Mesenchymal stem cell (in vitro differentiated cells and primary cell): ENCODE measurements around the gene ATP11C. TPM values are rescaled to one million over a fixed set of nuclear protein-coding genes. Genes with fewer than 3 reads are reported as not detected.

Source experiments
- DNase-seq: peaks from one replicate; pipeline ENCODE4 v3.0.0-alpha.2; 2013
- H2AFZ ChIP-seq: one replicate; pipeline ENCODE4 v1.6.1; 2013; ENCODE audit warnings: low read depth, mild to moderate bottlenecking, control low read depth, inconsistent platforms, low read length, moderate library complexity
- H2AK5ac ChIP-seq: 2 replicates; pipeline ENCODE4 v1.6.1; 2013; ENCODE audit warnings: low read length, moderate library complexity, mild to moderate bottlenecking, inconsistent platforms; ENCODE audit not compliant: severe bottlenecking
- H2BK120ac ChIP-seq: one replicate; pipeline ENCODE4 v1.6.1; 2013; ENCODE audit warnings: low read depth, mild to moderate bottlenecking, inconsistent platforms, low read length, moderate library complexity
- H2BK12ac ChIP-seq, 2 experiments: one replicate each; pipeline ENCODE4 v1.6.1; 2013; ENCODE audit warnings: inconsistent platforms in 2 of 2, low read length in 2 of 2, mild to moderate bottlenecking in 2 of 2, moderate library complexity in 2 of 2, control low read depth in 1 of 2
- H2BK15ac ChIP-seq: one replicate; pipeline ENCODE4 v1.6.1; 2013; ENCODE audit warnings: mild to moderate bottlenecking, low read depth, inconsistent platforms; ENCODE audit not compliant: poor library complexity, severe bottlenecking
- H2BK5ac ChIP-seq: 2 replicates; pipeline ENCODE4 v1.6.1; 2013; ENCODE audit warnings: low read depth, mild to moderate bottlenecking, low read length, control low read depth, inconsistent platforms; ENCODE audit not compliant: poor library complexity, severe bottlenecking
- H3K14ac ChIP-seq, 2 experiments: one replicate each; pipeline ENCODE4 v1.6.1; 2013; ENCODE audit warnings: inconsistent platforms in 2 of 2, low read length in 2 of 2, control low read depth in 1 of 2, mild to moderate bottlenecking in 1 of 2, moderate library complexity in 1 of 2
- H3K18ac ChIP-seq, 2 experiments: one replicate each; pipeline ENCODE4 v1.6.1; 2013; ENCODE audit warnings: inconsistent platforms in 2 of 2, low read length in 2 of 2, control low read depth in 1 of 2, low read depth in 1 of 2, mild to moderate bottlenecking in 1 of 2
- H3K23ac ChIP-seq, 2 experiments: one replicate each; pipeline ENCODE4 v1.6.1; 2013; ENCODE audit warnings: inconsistent platforms in 2 of 2, low read length in 2 of 2, mild to moderate bottlenecking in 2 of 2, moderate library complexity in 2 of 2, control low read depth in 1 of 2
- H3K27ac ChIP-seq: 2 replicates; pipeline ENCODE4 v1.5.1; 2013; ENCODE audit warnings: mild to moderate bottlenecking, moderate library complexity, low read length, control low read depth, inconsistent platforms; ENCODE audit not compliant: poor library complexity, severe bottlenecking
- H3K27me3 ChIP-seq, 2 experiments: 2 replicates each; pipeline versions ENCODE4 v1.6.1 to v1.7.0; 2013; ENCODE audit warnings: low read length in 2 of 2, mild to moderate bottlenecking in 2 of 2, moderate library complexity in 2 of 2, control low read depth in 1 of 2, inconsistent platforms in 1 of 2; ENCODE audit not compliant: control insufficient read depth in 1 of 2, insufficient read depth in 1 of 2
- H3K36me3 ChIP-seq, 2 experiments: 2 replicates each; pipeline versions ENCODE4 v1.6.1 to v1.7.0; 2013; ENCODE audit warnings: low read length in 2 of 2, control low read depth in 1 of 2, inconsistent platforms in 1 of 2, low read depth in 1 of 2, mild to moderate bottlenecking in 1 of 2; ENCODE audit not compliant: insufficient read depth in 2 of 2, control insufficient read depth in 1 of 2
- H3K4ac ChIP-seq, 2 experiments: one replicate each; pipeline ENCODE4 v1.6.1; 2013; ENCODE audit warnings: inconsistent platforms in 2 of 2, low read length in 2 of 2, mild to moderate bottlenecking in 2 of 2, moderate library complexity in 2 of 2, control low read depth in 1 of 2, low read depth in 1 of 2
- H3K4me1 ChIP-seq: 2 replicates; pipeline ENCODE4 v1.6.1; 2013; ENCODE audit warnings: low read depth, low read length, control low read depth; ENCODE audit not compliant: control insufficient read depth, insufficient read depth
- H3K4me2 ChIP-seq: 2 replicates; pipeline ENCODE4 v1.6.1; 2013; ENCODE audit warnings: low read length, mild to moderate bottlenecking, inconsistent platforms; ENCODE audit not compliant: poor library complexity, severe bottlenecking
- H3K4me3 ChIP-seq, 2 experiments: 2 replicates each; pipeline versions ENCODE4 v1.5.1 to v1.7.0; 2013; ENCODE audit warnings: low read length in 2 of 2, mild to moderate bottlenecking in 2 of 2, control low read depth in 1 of 2, low read depth in 1 of 2; ENCODE audit not compliant: insufficient read depth in 1 of 2
- H3K79me1 ChIP-seq: replicated peaks from 2 replicates; pipeline ENCODE4 v1.6.1; 2013; ENCODE audit warnings: mild to moderate bottlenecking, control low read depth, low read length, inconsistent platforms; ENCODE audit not compliant: poor library complexity, severe bottlenecking
- H3K9ac ChIP-seq: 2 replicates; pipeline ENCODE4 v1.7.0; 2013; ENCODE audit warnings: mild to moderate bottlenecking, low read length, moderate library complexity
- H3K9me3 ChIP-seq: 2 replicates; pipeline ENCODE4 v1.7.0; 2013; ENCODE audit warnings: mild to moderate bottlenecking, low read length; ENCODE audit not compliant: control insufficient read depth
- H4K8ac ChIP-seq: one replicate; pipeline ENCODE4 v1.6.1; 2013; ENCODE audit warnings: inconsistent platforms, mild to moderate bottlenecking, low read length, moderate library complexity
- H4K91ac ChIP-seq: one replicate; pipeline ENCODE4 v1.6.1; 2013; ENCODE audit warnings: mild to moderate bottlenecking, low read length, inconsistent platforms
- WGBS: methylation state at CpG from one replicate; pipeline ENCODE4 v1.1.7; 2013; ENCODE audit warnings: mixed read lengths; 5-methylcytosine and 5-hydroxymethylcytosine counted together
- polyA plus RNA-seq, 2 experiments: library from polyadenylated mRNA; stranded (reverse); fragments of 200-250 nt; gene quantifications; one replicate each; pipeline ENCODE4 v1.2.3, GENCODE V29; 2013

Gene ATP11C
- 18.8 TPM for polyA plus RNA-seq (2013, experiment 1 of 2)
- polyA plus RNA-seq (2013, experiment 2 of 2), result 20.2 TPM

DNA sequence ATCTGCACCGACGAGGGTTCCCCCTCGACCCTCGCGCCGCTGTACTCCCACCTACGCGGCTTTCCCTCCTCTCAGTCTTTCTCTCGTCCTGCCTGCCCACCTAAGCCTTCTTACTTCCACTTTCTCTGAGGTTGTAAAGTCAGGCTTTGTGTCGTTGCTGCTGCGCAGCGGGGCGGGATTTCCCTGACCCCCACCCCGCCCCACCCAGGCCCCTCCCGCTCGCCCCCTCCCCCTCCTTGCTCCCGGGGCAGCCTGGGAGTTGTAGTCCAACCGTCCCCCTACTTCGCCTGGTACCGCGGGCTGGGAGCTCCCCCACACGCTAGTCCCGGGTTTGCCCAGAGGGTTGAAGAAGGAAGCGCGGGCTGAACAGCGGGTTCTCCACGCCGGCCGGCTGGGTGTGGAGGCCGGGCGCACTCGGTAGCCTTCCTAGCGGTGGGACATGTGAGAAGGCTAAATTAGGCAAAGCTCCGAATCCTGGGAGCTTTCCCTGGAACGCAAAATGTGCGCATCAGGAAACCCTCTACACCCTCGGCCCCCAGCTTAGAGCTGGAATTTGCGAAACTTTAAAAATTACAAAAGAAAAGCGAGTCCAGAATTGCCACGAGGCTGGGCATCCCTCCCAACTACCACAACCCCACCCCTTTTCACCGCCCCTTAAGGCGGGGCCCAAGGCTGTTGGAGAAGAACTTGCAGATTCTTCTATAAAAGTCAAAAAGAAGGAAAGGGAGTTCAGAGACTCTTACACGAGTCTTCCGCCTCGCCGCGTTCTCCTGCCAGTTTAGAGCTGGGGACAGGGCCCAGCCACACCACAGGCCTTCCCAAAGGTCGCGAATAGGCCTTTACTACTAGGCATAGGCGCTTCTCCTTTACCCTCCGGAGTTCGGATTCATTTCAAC lies at the start of gene ATP11C:
ATP11C (minus strand) TSS at position 153 of the 896 bp plus-strand sequence. CDS start 1,011 bp downstream, outside the sequence.
- peak within 1 kb of the TSS; percentile 94 for H3K27ac ChIP-seq
- H3K9me3 ChIP-seq, result no peaks in the 10 kb centered on the region
- no peaks in the 10 kb centered on the region for H3K27me3 ChIP-seq
- H2BK15ac ChIP-seq, result peak within 1 kb of the TSS; percentile 83
- H4K91ac ChIP-seq, result peak within 1 kb of the TSS; percentile 86
- 4% methylated on average over 30 of the region's 52 CpGs for WGBS
- H3K4me2 ChIP-seq, result peak within 1 kb of the TSS; percentile 78
- peak within 1 kb of the TSS; percentile 51 for H2AFZ ChIP-seq
- H3K4me3 ChIP-seq, result peak within 1 kb of the TSS; percentile 82 to 83
- H3K4me1 ChIP-seq, result peaks cover 1% of the 10 kb centered on the region
- H3K9ac ChIP-seq, result peak within 1 kb of the TSS; percentile 93
- H2BK12ac ChIP-seq, result no peak within 1 kb of the TSS
- peak within 1 kb of the TSS; percentile 92 to 93 for H3K14ac ChIP-seq
- peak within 1 kb of the TSS; percentile 75 to 99 for H3K18ac ChIP-seq
- no peak within 1 kb of the TSS for H2AK5ac ChIP-seq
- H2BK120ac ChIP-seq, result peak within 1 kb of the TSS; percentile 92
- H2BK5ac ChIP-seq, result peak within 1 kb of the TSS; percentile 66
- H3K36me3 ChIP-seq, result no peaks in the 10 kb centered on the region
- no peaks in the 10 kb centered on the region for H3K79me1 ChIP-seq
- H3K4ac ChIP-seq, result peak within 1 kb of the TSS in 1 of 2 experiments; percentile 61
- H3K23ac ChIP-seq, result no peak within 1 kb of the TSS
- H4K8ac ChIP-seq, result peak within 1 kb of the TSS; percentile 41
- DNase-seq, result peak; percentile 87

DNA sequence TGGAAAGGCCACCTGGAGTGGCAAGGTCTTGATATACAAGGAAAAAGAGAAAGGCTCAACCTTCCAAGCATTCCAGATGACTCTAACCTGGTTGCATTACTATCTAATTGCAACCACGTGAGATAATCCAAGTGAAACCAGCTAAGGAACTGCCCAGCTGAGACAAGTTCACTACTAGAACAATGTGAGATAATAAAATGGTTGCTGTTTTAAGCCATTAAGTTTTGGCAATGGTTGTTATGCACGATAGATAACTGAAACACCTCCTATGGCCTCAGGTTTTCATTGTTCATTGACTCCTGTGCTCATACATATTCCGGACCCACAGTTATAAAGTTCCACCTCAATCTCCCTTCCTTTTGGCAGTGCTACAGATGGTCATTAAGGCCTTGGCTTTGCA lies 41.6 kb upstream of the ATP11C start:
- Histone ChIP-seq H2AK5ac (no peak overlapping the region), H3K79me1 (no peaks in the 10 kb centered on the region), H3K14ac (no peak overlapping the region), H3K36me3 (no peaks in the 10 kb centered on the region), H3K4me2 (no peak overlapping the region), H3K4ac (no peak overlapping the region), H3K9me3 (no peaks in the 10 kb centered on the region), H4K91ac (no peak overlapping the region), H3K9ac (no peak overlapping the region), H3K27me3 (peaks cover 0 to 3% of the 10 kb centered on the region in 2 experiments), H3K4me1 (no peaks in the 10 kb centered on the region), H2BK120ac (no peak overlapping the region), H3K27ac (no peak overlapping the region), H4K8ac (no peak overlapping the region), H3K23ac (no peak overlapping the region), H2AFZ (no peak overlapping the region), H2BK12ac (no peak overlapping the region), H2BK5ac (no peak overlapping the region), H2BK15ac (no peak overlapping the region), H3K18ac (no peak overlapping the region), H3K4me3 (no peak overlapping the region)
- WGBS, result 89% methylated on average over 2 of the region's 3 CpGs
- DNase-seq, result no peak

DNA sequence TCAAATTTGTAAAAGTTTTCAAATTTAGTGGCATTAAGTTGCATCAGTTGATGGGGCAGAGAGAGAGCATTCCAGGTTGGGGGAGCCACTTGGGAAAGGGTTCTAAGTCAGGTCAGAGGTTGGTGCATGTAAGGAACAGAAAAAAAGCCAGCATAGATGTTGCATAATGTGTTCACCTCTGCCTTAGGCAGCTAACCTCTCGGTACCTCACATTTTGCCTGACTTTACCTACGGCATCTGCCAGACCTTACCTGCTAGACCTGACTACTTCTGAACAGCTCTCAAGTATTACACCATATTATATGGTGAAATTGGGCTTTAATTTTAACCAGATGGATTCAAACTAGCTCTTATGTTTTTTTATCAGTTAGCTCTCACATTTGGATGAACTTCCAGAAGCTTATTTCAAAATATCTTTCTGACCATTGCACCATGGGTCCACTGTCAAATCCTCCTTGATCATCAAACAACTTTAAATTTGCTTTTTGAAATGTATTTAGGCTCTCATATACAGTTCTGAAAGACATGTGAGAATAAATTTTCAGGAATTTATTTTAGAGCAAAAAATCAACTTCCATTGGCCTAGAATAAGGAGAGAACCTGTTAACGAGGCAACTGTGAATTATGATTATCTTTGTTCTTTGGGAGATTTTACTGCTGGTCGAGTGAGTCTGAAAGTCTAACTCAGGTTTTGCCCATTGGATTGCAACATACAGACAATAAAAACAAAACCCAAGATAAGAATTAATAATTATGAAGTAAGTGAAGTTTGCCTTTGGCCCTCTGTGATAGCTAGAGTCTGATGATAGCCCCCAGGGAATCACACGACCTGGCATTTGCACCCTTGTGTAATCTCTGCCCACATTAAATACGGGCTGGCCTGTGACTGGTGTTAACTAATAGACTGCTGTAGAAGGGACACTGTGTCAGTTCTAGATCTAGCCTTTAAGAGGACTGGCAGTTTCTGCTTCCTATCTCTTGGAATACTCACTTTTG lies 40.1 kb upstream of the ATP11C start:
- Histone ChIP-seq H2BK120ac (no peak overlapping the region), H2BK12ac (no peak overlapping the region), H3K4ac (no peak overlapping the region), H3K4me2 (no peak overlapping the region), H3K79me1 (no peaks in the 10 kb centered on the region), H3K4me1 (no peaks in the 10 kb centered on the region), H3K36me3 (no peaks in the 10 kb centered on the region), H3K27me3 (peaks cover 0 to 3% of the 10 kb centered on the region in 2 experiments), H2BK15ac (no peak overlapping the region), H3K9ac (no peak overlapping the region), H3K18ac (no peak overlapping the region), H2AFZ (no peak overlapping the region), H3K4me3 (no peak overlapping the region), H3K14ac (no peak overlapping the region), H3K23ac (no peak overlapping the region), H3K27ac (no peak overlapping the region), H3K9me3 (no peaks in the 10 kb centered on the region), H4K91ac (no peak overlapping the region), H2BK5ac (no peak overlapping the region), H4K8ac (no peak overlapping the region), H2AK5ac (no peak overlapping the region)
- 71% methylated on average over 2 of the region's 6 CpGs for WGBS
- no peak for DNase-seq
